HG03342 (cell line): Measurements from ENCODE around the gene PRKCB.
A peak's percentile ranks its signal among the peaks of the same experiment; 100 is the strongest.
"Not testable (repeated sequence)": the region's sequence is repeated elsewhere in the genome, so short reads cannot be mapped to it uniquely, and the experiment has no call there.

Source experiments
- ATAC-seq: cut with Tn5 transposase; IDR thresholded peaks from one replicate; pipeline ENCODE4 v1.9.1; 2021; ENCODE audit warnings: mild to moderate bottlenecking, moderate library complexity; ENCODE audit not compliant: unreplicated experiment

Gene PRKCB

GRCh38 chr16:24075931-24076716 lies 240.3 kb downstream of the PRKCB start:
- ATAC-seq, result peak; percentile 60

- no peak for ATAC-seq
These were observed 241.5 kb downstream of the PRKCB start for GRCh38 chr16:24077292-24077691.

- no peak for ATAC-seq
These were observed 242.2 kb downstream of the PRKCB start for GRCh38 chr16:24077966-24078365.

GRCh38 chr16:24085666-24086065 lies 249.9 kb downstream of the PRKCB start:
- ATAC-seq, result no peak

GRCh38 chr16:24087891-24088410 lies 252.2 kb downstream of the PRKCB start:
- ATAC-seq, result no peak

GRCh38 chr16:24088767-24089166 lies 253.0 kb downstream of the PRKCB start:
- ATAC-seq, result no peak

GRCh38 chr16:24091125-24091524 lies 255.3 kb downstream of the PRKCB start:
- no peak for ATAC-seq

GRCh38 chr16:24093049-24093448 lies 257.3 kb downstream of the PRKCB start:
- ATAC-seq, result no peak

GRCh38 chr16:24094660-24095059 lies 258.9 kb downstream of the PRKCB start:
- no peak for ATAC-seq

- ATAC-seq, result no peak
These were observed 263.1 kb downstream of the PRKCB start for GRCh38 chr16:24098896-24099295.

GRCh38 chr16:24101431-24101830 lies 265.6 kb downstream of the PRKCB start:
- no peak for ATAC-seq

- ATAC-seq, result no peak
These were observed 266.5 kb downstream of the PRKCB start for GRCh38 chr16:24102209-24102660.

- ATAC-seq, result not testable (repeated sequence)
These were observed 269.7 kb downstream of the PRKCB start for GRCh38 chr16:24105471-24105870.

- not testable (repeated sequence) for ATAC-seq
These were observed 272.3 kb downstream of the PRKCB start for GRCh38 chr16:24108090-24108489.

- no peak for ATAC-seq
These were observed 276.0 kb downstream of the PRKCB start for GRCh38 chr16:24111724-24112302.

- ATAC-seq, result no peak
These were observed 277.4 kb downstream of the PRKCB start for GRCh38 chr16:24113115-24113745.

- ATAC-seq, result no peak
These were observed 279.1 kb downstream of the PRKCB start for GRCh38 chr16:24114876-24115275.

- no peak for ATAC-seq
These were observed 280.4 kb downstream of the PRKCB start for GRCh38 chr16:24116046-24116776.

GRCh38 chr16:24116989-24117388 lies 281.2 kb downstream of the PRKCB start:
- no peak for ATAC-seq

GRCh38 chr16:24117680-24118079 lies 281.9 kb downstream of the PRKCB start:
- ATAC-seq, result no peak
